WERI-Rb-1 (cell line): ENCODE results near the gene SLC13A3.
A peak's percentile ranks its signal among the peaks of the same experiment; 100 is the strongest.

Experiments
- DNase-seq: peaks from one replicate; pipeline ENCODE4 v3.0.0-alpha.2; 2020
- H3K27ac ChIP-seq: fragments of 250-450 bp; sonication (Bioruptor Pico); 2 replicates; pipeline ENCODE4 v1.5.1; 2020; ENCODE audit warnings: mild to moderate bottlenecking, moderate library complexity
- H3K27me3 ChIP-seq: fragments of 250-450 bp; sonication (Bioruptor Pico); 2 replicates; pipeline ENCODE4 v1.5.1; 2021; ENCODE audit warnings: mild to moderate bottlenecking, low read depth, moderate library complexity; ENCODE audit not compliant: insufficient read depth, severe bottlenecking
- H3K36me3 ChIP-seq: fragments of 250-450 bp; sonication (Bioruptor Pico); 2 replicates; pipeline ENCODE4 v1.5.1; 2020; ENCODE audit warnings: mild to moderate bottlenecking, moderate library complexity
- H3K4me3 ChIP-seq: 2 replicates; pipeline ENCODE4 v1.5.1; 2011; ENCODE audit warnings: low read depth, mild to moderate bottlenecking, control low read depth, low read length
- H3K9me3 ChIP-seq: fragments of 250-450 bp; sonication (Bioruptor Pico); 2 replicates; pipeline ENCODE4 v1.5.1; 2021; ENCODE audit warnings: mild to moderate bottlenecking, moderate library complexity; ENCODE audit not compliant: severe bottlenecking
- CTCF ChIP-seq: IDR thresholded peaks from 2 replicates; pipeline ENCODE4 v1.5.1; 2011; ENCODE audit warnings: low read depth, mild to moderate bottlenecking, control low read depth, inconsistent platforms, low read length

SLC13A3 gene

GRCh38 chr20:46683011-46683667 is 31.9 kb upstream of the SLC13A3 start:
- no peaks in the 10 kb centered on the region for H3K9me3 ChIP-seq
- no peak for DNase-seq
- H3K27ac ChIP-seq = peak overlapping the region; percentile 71; the same call in 1 of the 2 replicates
- no peaks in the 10 kb centered on the region for H3K27me3 ChIP-seq
- peak overlapping the region; percentile 84 for H3K4me3 ChIP-seq
- TF ChIP-seq CTCF = no peak
- peaks cover 28% of the 10 kb centered on the region for H3K36me3 ChIP-seq

- Histone ChIP-seq H3K9me3 (no peaks in the 10 kb centered on the region), H3K36me3 (peaks cover 28% of the 10 kb centered on the region), H3K27ac (no peak overlapping the region), H3K27me3 (no peaks in the 10 kb centered on the region), H3K4me3 (no peak overlapping the region)
- DNase-seq = no peak
- no peak for TF ChIP-seq CTCF
These were observed 31.0 kb upstream of the SLC13A3 start for GRCh38 chr20:46682063-46682821.

GRCh38 chr20:46681032-46681854 is 30.0 kb upstream of the SLC13A3 start:
- DNase-seq = peak; percentile 71
- H3K27me3 ChIP-seq = no peaks in the 10 kb centered on the region

GRCh38 chr20:46680684-46681031 is 29.4 kb upstream of the SLC13A3 start:
- no peak overlapping the region for H3K27ac ChIP-seq
- peaks cover 15% of the 10 kb centered on the region for H3K36me3 ChIP-seq
- no peaks in the 10 kb centered on the region for H3K9me3 ChIP-seq
- DNase-seq = no peak
- H3K27me3 ChIP-seq = no peaks in the 10 kb centered on the region
- no peak for TF ChIP-seq CTCF
- H3K4me3 ChIP-seq = no peak overlapping the region

More at GRCh38 chr20:46681032-46681854, 30.0 kb upstream of the SLC13A3 start:
- Histone ChIP-seq H3K9me3 (no peaks in the 10 kb centered on the region), H3K4me3 (no peak overlapping the region), H3K36me3 (peaks cover 21% of the 10 kb centered on the region), H3K27ac (no peak overlapping the region)
- peak; percentile 84 for TF ChIP-seq CTCF

GRCh38 chr20:46678516-46678915 is 27.3 kb upstream of the SLC13A3 start:
- Histone ChIP-seq H3K27me3 (no peaks in the 10 kb centered on the region), H3K4me3 (no peak overlapping the region), H3K9me3 (no peaks in the 10 kb centered on the region), H3K36me3 (peaks cover 4% of the 10 kb centered on the region), H3K27ac (no peak overlapping the region)
- no peak for DNase-seq
- no peak for TF ChIP-seq CTCF
